ENCODE results near the gene TNFRSF8.

The TNFRSF8 gene

GRCh38 chr1:12124693-12125421 lies 61.8 kb downstream of the TNFRSF8 start:
- DNase-seq = no peak

DNA sequence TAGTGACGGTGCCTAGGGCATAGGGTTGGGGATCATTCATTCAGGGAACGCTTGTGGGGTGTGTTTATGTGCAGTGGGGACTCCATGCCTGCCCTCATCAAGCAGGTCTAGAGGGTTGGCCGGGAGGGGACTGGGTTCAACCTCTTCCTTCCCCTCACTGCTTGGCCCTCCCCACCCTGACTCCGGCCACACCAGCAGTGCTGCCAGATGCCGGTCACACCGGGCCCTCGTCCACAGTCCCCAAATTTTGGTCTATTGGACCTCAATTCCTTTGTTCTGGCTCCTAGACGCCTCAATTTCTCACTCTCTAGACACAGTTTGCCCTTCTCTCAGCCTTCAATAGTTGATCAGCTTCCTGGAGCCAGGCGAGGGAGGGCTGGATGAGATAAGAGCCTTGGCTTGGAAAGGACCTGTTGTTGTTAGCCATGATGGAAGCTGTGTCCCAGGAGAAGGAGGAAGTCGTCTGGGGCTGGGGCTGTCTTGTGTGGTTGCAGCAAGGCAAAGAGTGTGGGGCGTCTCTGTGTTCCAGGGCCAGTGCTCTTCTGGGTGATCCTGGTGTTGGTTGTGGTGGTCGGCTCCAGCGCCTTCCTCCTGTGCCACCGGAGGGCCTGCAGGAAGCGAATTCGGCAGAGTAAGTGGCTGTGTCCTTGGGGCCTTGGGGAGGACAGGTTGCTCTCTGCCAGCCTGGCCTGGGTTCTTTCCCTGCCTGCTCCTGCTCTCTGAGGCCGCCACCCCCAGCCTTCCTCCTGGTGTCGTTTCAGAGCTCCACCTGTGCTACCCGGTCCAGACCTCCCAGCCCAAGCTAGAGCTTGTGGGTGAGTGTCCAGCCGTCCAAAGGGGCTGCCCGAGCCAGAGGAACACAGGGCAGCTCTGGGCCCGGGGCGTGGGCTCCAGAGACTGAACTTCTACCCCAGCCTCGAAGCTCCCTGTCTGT lies 62.6 kb downstream of the TNFRSF8 start:
- DNase-seq = no peak

DNA sequence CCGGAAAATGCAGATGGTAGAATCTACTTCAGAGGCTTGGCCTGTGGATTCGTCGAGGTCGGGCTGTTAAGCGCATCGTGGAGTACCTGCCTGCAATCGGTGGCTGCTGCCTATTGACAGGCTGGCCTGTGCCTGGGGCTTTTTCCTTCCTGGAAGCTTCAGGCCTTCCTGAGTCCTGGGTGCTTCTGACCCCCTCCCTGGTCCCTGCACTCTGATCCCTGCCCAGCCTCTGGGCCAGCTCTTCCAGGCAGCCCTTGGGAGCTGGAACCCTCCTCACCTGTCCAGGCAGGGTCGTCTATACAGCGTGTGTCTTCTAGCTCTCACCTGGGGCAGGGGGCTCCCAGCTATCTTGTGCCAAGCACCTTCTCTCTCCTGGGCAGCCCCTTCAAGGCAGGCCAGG lies 63.7 kb downstream of the TNFRSF8 start:
- no peak for DNase-seq

- DNase-seq = no peak
Measured at GRCh38 chr1:12127206-12127810, 64.2 kb downstream of the TNFRSF8 start.

GRCh38 chr1:12128120-12128519 lies 65.0 kb downstream of the TNFRSF8 start:
- DNase-seq = no peak

- no peak for DNase-seq
Measured at GRCh38 chr1:12129624-12130023, 66.5 kb downstream of the TNFRSF8 start.

GRCh38 chr1:12130466-12131130 lies 67.5 kb downstream of the TNFRSF8 start:
- no peak for DNase-seq

DNA sequence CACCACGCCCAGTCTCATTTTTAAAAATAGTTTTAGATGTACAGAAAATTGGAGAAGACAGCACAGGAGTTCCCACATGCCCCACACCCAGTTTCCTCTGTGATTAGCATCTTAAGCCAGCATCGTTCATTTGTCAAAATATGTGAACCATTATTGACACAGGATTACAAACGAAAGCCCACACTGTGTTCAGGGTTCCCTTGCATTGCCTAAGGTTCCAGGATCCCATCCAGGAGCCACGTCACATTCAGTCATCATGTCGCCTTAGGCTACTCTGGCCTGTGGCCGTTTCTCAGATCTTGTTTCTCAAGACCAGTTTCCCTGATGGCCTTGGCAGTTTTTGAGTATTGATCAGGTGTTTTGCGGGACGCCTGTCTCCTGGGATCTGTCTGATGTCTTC lies 69.0 kb downstream of the TNFRSF8 start:
- DNase-seq = no peak

- no peak for DNase-seq
Measured at GRCh38 chr1:12134716-12135115, 71.6 kb downstream of the TNFRSF8 start.

DNA sequence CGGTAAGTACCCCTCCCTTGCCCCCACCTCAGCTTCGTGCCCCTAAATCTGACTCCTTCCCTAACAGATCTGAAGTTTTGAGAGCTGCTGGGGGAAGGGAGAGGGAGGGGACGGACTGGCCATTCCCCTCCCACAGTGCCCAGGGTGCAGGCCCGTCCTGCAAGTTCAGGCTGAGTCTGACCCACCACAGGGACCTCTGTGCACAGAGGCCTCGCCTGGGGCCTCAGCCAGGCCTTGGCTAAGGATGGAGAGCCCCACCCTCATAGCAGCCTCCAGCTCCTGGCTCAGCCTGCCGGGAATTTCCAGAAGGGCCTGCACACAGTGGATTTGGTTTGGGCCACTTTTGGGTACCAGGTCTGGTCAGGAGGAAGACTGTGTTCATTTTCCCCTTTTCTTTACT lies 72.5 kb downstream of the TNFRSF8 start:
- DNase-seq = no peak

GRCh38 chr1:12136916-12137610 lies 74.0 kb downstream of the TNFRSF8 start:
- DNase-seq = no peak

DNA sequence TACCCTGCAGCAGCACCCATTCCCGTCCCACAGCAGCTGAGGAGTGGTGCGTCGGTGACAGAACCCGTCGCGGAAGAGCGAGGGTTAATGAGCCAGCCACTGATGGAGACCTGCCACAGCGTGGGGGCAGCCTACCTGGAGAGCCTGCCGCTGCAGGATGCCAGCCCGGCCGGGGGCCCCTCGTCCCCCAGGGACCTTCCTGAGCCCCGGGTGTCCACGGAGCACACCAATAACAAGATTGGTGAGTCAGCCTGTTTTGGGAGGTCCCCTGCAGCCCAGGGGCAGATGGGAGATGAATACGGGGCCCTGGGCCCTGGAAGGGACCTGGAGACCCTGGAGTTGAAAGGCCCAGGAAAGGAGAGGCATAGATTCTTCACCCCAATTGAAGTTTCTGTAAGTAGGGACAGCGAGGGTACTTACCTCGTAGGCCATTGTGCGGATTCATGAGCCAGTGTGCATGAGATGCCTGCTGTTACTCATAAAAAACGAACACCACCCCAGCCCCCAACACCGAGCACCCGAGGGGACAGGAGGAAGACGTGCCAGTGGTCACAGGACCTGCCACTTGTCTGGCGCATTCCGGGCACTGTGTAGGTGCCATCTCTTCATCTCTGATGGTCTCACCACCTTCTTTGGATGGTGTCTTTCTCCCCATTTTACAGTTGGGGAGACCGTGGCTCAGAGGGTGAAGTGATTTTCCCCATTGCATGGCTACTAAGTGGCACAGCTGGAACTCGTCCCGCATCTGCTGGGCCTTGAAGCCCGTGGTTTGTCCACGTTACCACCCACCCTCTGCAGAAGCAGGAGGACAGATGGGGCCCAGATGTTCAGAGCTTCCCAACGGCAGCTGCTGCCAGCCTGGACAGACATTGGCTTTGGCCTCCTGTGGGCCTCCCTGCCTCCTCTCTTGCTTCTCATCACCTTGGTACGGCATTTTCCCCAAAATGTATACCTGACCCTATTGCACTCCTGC lies 75.4 kb downstream of the TNFRSF8 start:
- DNase-seq = no peak

GRCh38 chr1:12140016-12140415 lies 76.9 kb downstream of the TNFRSF8 start:
- DNase-seq = no peak

GRCh38 chr1:12140515-12141162 lies 77.5 kb downstream of the TNFRSF8 start:
- DNase-seq = no peak

DNA sequence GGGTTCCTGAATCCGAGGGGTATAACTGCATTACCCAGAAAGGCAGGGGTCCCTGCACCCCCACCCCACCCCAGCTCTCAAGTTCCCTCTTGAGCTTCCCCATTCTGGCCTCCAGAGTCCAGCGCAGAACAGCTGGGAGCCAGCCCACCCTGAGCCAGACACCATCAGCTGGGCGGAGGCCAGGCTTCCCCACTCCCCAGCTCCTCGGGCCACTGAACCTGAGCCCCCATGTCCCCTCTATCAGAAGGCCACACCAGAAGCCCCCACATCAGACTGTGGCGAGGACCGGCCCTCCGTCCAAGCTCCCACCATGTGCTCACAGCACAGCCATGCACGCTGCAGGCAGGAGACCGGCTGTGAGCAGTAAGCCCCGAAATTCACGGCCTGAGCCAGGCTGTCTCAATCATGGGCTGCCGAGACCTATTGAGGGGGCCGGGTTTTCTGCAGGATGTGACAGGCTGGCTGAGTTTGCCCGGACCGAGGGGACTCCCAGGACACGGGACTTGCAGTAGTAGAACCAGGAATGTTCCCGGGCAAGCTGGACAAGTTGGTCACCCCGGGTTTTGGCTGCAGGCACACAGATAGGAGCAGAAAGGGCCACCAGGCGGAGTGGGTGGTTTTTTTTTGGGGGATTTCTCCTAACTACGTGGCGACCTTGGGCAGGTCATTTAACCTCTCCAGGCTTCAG lies 78.2 kb downstream of the TNFRSF8 start:
- DNase-seq = no peak

DNA sequence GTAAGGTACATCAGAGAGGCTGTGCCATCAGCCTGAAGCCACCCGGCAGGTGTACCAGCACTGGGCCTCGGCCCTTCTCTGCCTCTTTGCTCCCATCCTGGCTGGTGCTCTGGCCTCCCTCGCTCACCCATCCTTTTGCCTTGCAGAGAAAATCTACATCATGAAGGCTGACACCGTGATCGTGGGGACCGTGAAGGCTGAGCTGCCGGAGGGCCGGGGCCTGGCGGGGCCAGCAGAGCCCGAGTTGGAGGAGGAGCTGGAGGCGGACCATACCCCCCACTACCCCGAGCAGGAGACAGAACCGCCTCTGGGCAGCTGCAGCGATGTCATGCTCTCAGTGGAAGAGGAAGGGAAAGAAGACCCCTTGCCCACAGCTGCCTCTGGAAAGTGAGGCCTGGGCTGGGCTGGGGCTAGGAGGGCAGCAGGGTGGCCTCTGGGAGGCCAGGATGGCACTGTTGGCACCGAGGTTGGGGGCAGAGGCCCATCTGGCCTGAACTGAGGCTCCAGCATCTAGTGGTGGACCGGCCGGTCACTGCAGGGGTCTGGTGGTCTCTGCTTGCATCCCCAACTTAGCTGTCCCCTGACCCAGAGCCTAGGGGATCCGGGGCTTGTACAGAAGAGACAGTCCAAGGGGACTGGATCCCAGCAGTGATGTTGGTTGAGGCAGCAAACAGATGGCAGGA lies 79.2 kb downstream of the TNFRSF8 start:
- no peak for DNase-seq

GRCh38 chr1:12142891-12143630 lies 80.0 kb downstream of the TNFRSF8 start:
- DNase-seq = no peak

- no peak for DNase-seq
Measured at GRCh38 chr1:12143631-12144155, 80.6 kb downstream of the TNFRSF8 start.

All from cerebellar nuclear complex (tissue), 1 donor.